Measurements from ENCODE around the gene HMGB3. TPM values are rescaled to one million over a fixed set of nuclear protein-coding genes. Genes with fewer than 3 reads are reported as not detected.

Gene HMGB3
- 110 TPM for polyA plus RNA-seq (2013, experiment 1 of 2)
- polyA plus RNA-seq (2013, experiment 2 of 2) = 124 TPM

- Histone ChIP-seq H3K9me3 (ENCODE audit: control insufficient read depth, low read length) (no peaks in the 10 kb centered on the region), H3K4me3 (ENCODE audit: extremely low read depth, insufficient read depth, low read length, poor library complexity, severe bottlenecking) (peak within 1 kb of the TSS; percentile 49), H3K4me1 (ENCODE audit: control insufficient read depth, insufficient read depth, low read length, poor library complexity, severe bottlenecking) (peaks cover 5% of the 10 kb centered on the region), H3K36me3 (ENCODE audit: control insufficient read depth, insufficient read depth, low read length) (peaks cover 22% of the 10 kb centered on the region), H3K27ac (ENCODE audit: low read depth, low read length, severe bottlenecking) (peak within 1 kb of the TSS; percentile 72)
- 0% methylated on average over 6 to 24 of the region's 90 CpGs for WGBS, 2 experiments (ENCODE audit: insufficient coverage in 2 of 2)
Observed at GRCh38 chrX:150982788-150983520, at the start of gene HMGB3. Gene HMGB3, plus strand, starts transcription at chrX:150983335. Its CDS starts 2,265 bp downstream, at chrX:150985600.

- Histone ChIP-seq H3K4me3 (ENCODE audit: extremely low read depth, insufficient read depth, low read length, poor library complexity, severe bottlenecking) (no peak overlapping the region), H3K36me3 (ENCODE audit: control insufficient read depth, insufficient read depth, low read length) (no peaks in the 10 kb centered on the region), H3K9me3 (ENCODE audit: control insufficient read depth, low read length) (no peaks in the 10 kb centered on the region), H3K4me1 (ENCODE audit: control insufficient read depth, insufficient read depth, low read length, poor library complexity, severe bottlenecking) (no peaks in the 10 kb centered on the region), H3K27ac (ENCODE audit: low read depth, low read length, severe bottlenecking) (no peak overlapping the region)
- WGBS, 2 experiments (ENCODE audit: insufficient coverage in 2 of 2) = 52% methylated on average over 3 of the region's 5 CpGs; no CpG with 5 or more reads in 1 of the 2 experiments
Observed at GRCh38 chrX:150933945-150934350, 49.2 kb upstream of the HMGB3 start.

GRCh38 chrX:150934453-150934852 is 48.7 kb upstream of the HMGB3 start:
- H3K9me3 ChIP-seq (ENCODE audit: control insufficient read depth, low read length) = no peaks in the 10 kb centered on the region
- no peak overlapping the region for H3K4me3 ChIP-seq (ENCODE audit: extremely low read depth, insufficient read depth, low read length, poor library complexity, severe bottlenecking)
- H3K4me1 ChIP-seq (ENCODE audit: control insufficient read depth, insufficient read depth, low read length, poor library complexity, severe bottlenecking) = no peaks in the 10 kb centered on the region
- 0 to 4% methylated on average over 3 to 4 of the region's 5 CpGs for WGBS, 2 experiments (ENCODE audit: insufficient coverage in 2 of 2)
- H3K27ac ChIP-seq (ENCODE audit: low read depth, low read length, severe bottlenecking) = no peak overlapping the region
- no peaks in the 10 kb centered on the region for H3K36me3 ChIP-seq (ENCODE audit: control insufficient read depth, insufficient read depth, low read length)

- Histone ChIP-seq H3K27ac (ENCODE audit: low read depth, low read length, severe bottlenecking) (no peak overlapping the region), H3K9me3 (ENCODE audit: control insufficient read depth, low read length) (no peaks in the 10 kb centered on the region), H3K4me3 (ENCODE audit: extremely low read depth, insufficient read depth, low read length, poor library complexity, severe bottlenecking) (no peak overlapping the region), H3K36me3 (ENCODE audit: control insufficient read depth, insufficient read depth, low read length) (no peaks in the 10 kb centered on the region), H3K4me1 (ENCODE audit: control insufficient read depth, insufficient read depth, low read length, poor library complexity, severe bottlenecking) (no peaks in the 10 kb centered on the region)
- 73 to 86% methylated on average over 4 to 6 of the region's 7 CpGs for WGBS, 2 experiments (ENCODE audit: insufficient coverage in 2 of 2)
Observed at GRCh38 chrX:150935467-150935866, 47.7 kb upstream of the HMGB3 start.

- H3K27ac ChIP-seq (ENCODE audit: low read depth, low read length, severe bottlenecking) = no peak overlapping the region
- WGBS, 2 experiments (ENCODE audit: insufficient coverage in 2 of 2) = 63% methylated on average over 3 of the region's 6 CpGs; no CpG with 5 or more reads in 1 of the 2 experiments
Observed at GRCh38 chrX:150936556-150936955, 46.6 kb upstream of the HMGB3 start.

GRCh38 chrX:150940844-150941495 is 42.2 kb upstream of the HMGB3 start:
- WGBS, 2 experiments (ENCODE audit: insufficient coverage in 2 of 2) = 70 to 78% methylated on average over 5 to 8 of the region's 9 CpGs
- H3K4me3 ChIP-seq (ENCODE audit: extremely low read depth, insufficient read depth, low read length, poor library complexity, severe bottlenecking) = no peak overlapping the region

More at GRCh38 chrX:150936556-150936955, 46.6 kb upstream of the HMGB3 start:
- no peaks in the 10 kb centered on the region for H3K9me3 ChIP-seq (ENCODE audit: control insufficient read depth, low read length)
- no peaks in the 10 kb centered on the region for H3K36me3 ChIP-seq (ENCODE audit: control insufficient read depth, insufficient read depth, low read length)
- H3K4me1 ChIP-seq (ENCODE audit: control insufficient read depth, insufficient read depth, low read length, poor library complexity, severe bottlenecking) = no peaks in the 10 kb centered on the region
- H3K4me3 ChIP-seq (ENCODE audit: extremely low read depth, insufficient read depth, low read length, poor library complexity, severe bottlenecking) = no peak overlapping the region

GRCh38 chrX:150941580-150941979 is 41.6 kb upstream of the HMGB3 start:
- H3K9me3 ChIP-seq (ENCODE audit: control insufficient read depth, low read length) = no peaks in the 10 kb centered on the region
- no peaks in the 10 kb centered on the region for H3K36me3 ChIP-seq (ENCODE audit: control insufficient read depth, insufficient read depth, low read length)
- 48% methylated on average over 2 of the region's 2 CpGs; no CpG with 5 or more reads in 1 of the 2 experiments for WGBS, 2 experiments (ENCODE audit: insufficient coverage in 2 of 2)
- H3K27ac ChIP-seq (ENCODE audit: low read depth, low read length, severe bottlenecking) = no peak overlapping the region
- H3K4me1 ChIP-seq (ENCODE audit: control insufficient read depth, insufficient read depth, low read length, poor library complexity, severe bottlenecking) = no peaks in the 10 kb centered on the region
- no peak overlapping the region for H3K4me3 ChIP-seq (ENCODE audit: extremely low read depth, insufficient read depth, low read length, poor library complexity, severe bottlenecking)

More at GRCh38 chrX:150940844-150941495, 42.2 kb upstream of the HMGB3 start:
- Histone ChIP-seq H3K36me3 (ENCODE audit: control insufficient read depth, insufficient read depth, low read length) (no peaks in the 10 kb centered on the region), H3K27ac (ENCODE audit: low read depth, low read length, severe bottlenecking) (no peak overlapping the region), H3K9me3 (ENCODE audit: control insufficient read depth, low read length) (no peaks in the 10 kb centered on the region), H3K4me1 (ENCODE audit: control insufficient read depth, insufficient read depth, low read length, poor library complexity, severe bottlenecking) (no peaks in the 10 kb centered on the region)

- Histone ChIP-seq H3K9me3 (ENCODE audit: control insufficient read depth, low read length) (no peaks in the 10 kb centered on the region), H3K4me3 (ENCODE audit: extremely low read depth, insufficient read depth, low read length, poor library complexity, severe bottlenecking) (no peak overlapping the region), H3K36me3 (ENCODE audit: control insufficient read depth, insufficient read depth, low read length) (no peaks in the 10 kb centered on the region), H3K27ac (ENCODE audit: low read depth, low read length, severe bottlenecking) (no peak overlapping the region), H3K4me1 (ENCODE audit: control insufficient read depth, insufficient read depth, low read length, poor library complexity, severe bottlenecking) (no peaks in the 10 kb centered on the region)
- WGBS, 2 experiments (ENCODE audit: insufficient coverage in 2 of 2) = 81 to 92% methylated on average over 2 to 4 of the region's 9 CpGs
Observed at GRCh38 chrX:150942942-150943594, 40.1 kb upstream of the HMGB3 start.

GRCh38 chrX:150944233-150944632 is 38.9 kb upstream of the HMGB3 start:
- Histone ChIP-seq H3K4me1 (ENCODE audit: control insufficient read depth, insufficient read depth, low read length, poor library complexity, severe bottlenecking) (no peaks in the 10 kb centered on the region), H3K9me3 (ENCODE audit: control insufficient read depth, low read length) (no peaks in the 10 kb centered on the region), H3K36me3 (ENCODE audit: control insufficient read depth, insufficient read depth, low read length) (no peaks in the 10 kb centered on the region), H3K4me3 (ENCODE audit: extremely low read depth, insufficient read depth, low read length, poor library complexity, severe bottlenecking) (no peak overlapping the region), H3K27ac (ENCODE audit: low read depth, low read length, severe bottlenecking) (no peak overlapping the region)
- 40 to 57% methylated on average over 1 of the region's 3 CpGs for WGBS, 2 experiments (ENCODE audit: insufficient coverage in 2 of 2)

GRCh38 chrX:150954951-150955350 is 28.2 kb upstream of the HMGB3 start:
- 80% methylated on average over 2 of the region's 3 CpGs; no CpG with 5 or more reads in 1 of the 2 experiments for WGBS, 2 experiments (ENCODE audit: insufficient coverage in 2 of 2)
- H3K9me3 ChIP-seq (ENCODE audit: control insufficient read depth, low read length) = no peaks in the 10 kb centered on the region
- no peak overlapping the region for H3K4me3 ChIP-seq (ENCODE audit: extremely low read depth, insufficient read depth, low read length, poor library complexity, severe bottlenecking)
- no peak overlapping the region for H3K27ac ChIP-seq (ENCODE audit: low read depth, low read length, severe bottlenecking)
- no peaks in the 10 kb centered on the region for H3K36me3 ChIP-seq (ENCODE audit: control insufficient read depth, insufficient read depth, low read length)
- H3K4me1 ChIP-seq (ENCODE audit: control insufficient read depth, insufficient read depth, low read length, poor library complexity, severe bottlenecking) = no peaks in the 10 kb centered on the region

Data from mesodermal cell (in vitro differentiated cells).